Keratinocyte (primary cell): ENCODE results near the gene PGAM5. TPM values are rescaled to one million over a fixed set of nuclear protein-coding genes. Genes with fewer than 3 reads are reported as not detected.

ENCODE experiments used
- DNase-seq: peaks from one replicate; pipeline ENCODE4 v3.0.0-alpha.2; 2011; ENCODE audit warnings: low read depth, missing footprints, low spot score
- FAIRE-seq: peaks from 2 replicates; lab custom pipeline; 2011; peaks lifted over from hg19 to GRCh38; lab: Jason Lieb, UNC
- H2AFZ ChIP-seq: 2 replicates; pipeline ENCODE4 v1.6.0; 2012; ENCODE audit warnings: low read length, control low read depth, inconsistent platforms; ENCODE audit not compliant: control insufficient read depth
- H3K27ac ChIP-seq: 2 replicates; pipeline ENCODE4 v1.5.1; 2011; ENCODE audit warnings: low read length; ENCODE audit not compliant: control insufficient read depth, insufficient read depth
- H3K27me3 ChIP-seq: 3 replicates; pipeline ENCODE4 v1.6.0; 2011; ENCODE audit warnings: low read length; ENCODE audit not compliant: control insufficient read depth, insufficient read depth; ENCODE audit errors: extremely low read depth
- H3K36me3 ChIP-seq, 2 experiments: 2 replicates in 1 of 2; 3 replicates in 1 of 2; pipeline ENCODE4 v1.5.1; 2011; ENCODE audit warnings: low read length in 2 of 2, mild to moderate bottlenecking in 1 of 2; ENCODE audit not compliant: control insufficient read depth in 2 of 2, insufficient read depth in 2 of 2; ENCODE audit errors: extremely low read depth in 1 of 2
- H3K4me1 ChIP-seq: 3 replicates; pipeline ENCODE4 v1.5.1; 2011; ENCODE audit warnings: low read length; ENCODE audit not compliant: control insufficient read depth, insufficient read depth; ENCODE audit errors: extremely low read depth
- H3K4me2 ChIP-seq: 3 replicates; pipeline ENCODE4 v1.6.0; 2011; ENCODE audit warnings: low read depth, low read length; ENCODE audit not compliant: control insufficient read depth, insufficient read depth; ENCODE audit errors: extremely low read depth
- H3K4me3 ChIP-seq, 3 experiments: fragments of 200-600 bp in 1 of 3; sonication (generic) in 1 of 3; 2 replicates in 2 of 3; 3 replicates in 1 of 3; pipeline ENCODE4 v1.5.1; 2011 to 2016; ENCODE audit warnings: low read length in 3 of 3, mild to moderate bottlenecking in 3 of 3, control low read depth in 2 of 3, inconsistent platforms in 1 of 3, low read depth in 1 of 3, mixed read lengths in 1 of 3, mixed run types in 1 of 3, moderate library complexity in 1 of 3; ENCODE audit not compliant: control insufficient read depth in 2 of 3, insufficient read depth in 2 of 3; ENCODE audit errors: extremely low read depth in 1 of 3
- H3K79me2 ChIP-seq: 2 replicates; pipeline ENCODE4 v1.6.0; 2012; ENCODE audit warnings: low read length; ENCODE audit not compliant: control insufficient read depth, insufficient read depth
- H3K9ac ChIP-seq: 3 replicates; pipeline ENCODE4 v1.6.0; 2011; ENCODE audit warnings: low read length; ENCODE audit not compliant: control insufficient read depth, insufficient read depth; ENCODE audit errors: extremely low read depth
- H3K9me1 ChIP-seq: 3 replicates; pipeline ENCODE4 v1.6.0; 2011; ENCODE audit warnings: low read length; ENCODE audit not compliant: control insufficient read depth, insufficient read depth; ENCODE audit errors: extremely low read depth
- H3K9me3 ChIP-seq: 2 replicates; pipeline ENCODE4 v1.5.1; 2012; ENCODE audit warnings: low read depth, low read length; ENCODE audit not compliant: control insufficient read depth
- H4K20me1 ChIP-seq: 3 replicates; pipeline ENCODE4 v1.6.0; 2011; ENCODE audit warnings: low read length; ENCODE audit not compliant: control insufficient read depth, insufficient read depth; ENCODE audit errors: extremely low read depth
- EZH2 ChIP-seq: IDR thresholded peaks from one replicate; pipeline ENCODE4 v1.6.1; 2012; ENCODE audit warnings: inconsistent platforms, mild to moderate bottlenecking, low read length, moderate library complexity
- dilution Hi-C: fragments of 300-500 bp; cut with MboI; formaldehyde crosslinking; loops from one replicate; pipeline ENCODE4 v1.7.0; 2020; ENCODE audit warnings: low sequenced_read_pairs; ENCODE audit not compliant: extremely low pct_ligation_motif_present
- polyA plus RNA-seq, 5 experiments: library from polyadenylated mRNA; depleted of rRNA in 3 of 5; stranded (reverse) in 3 of 5; stranded (forward) in 1 of 5; unstranded in 1 of 5; fragments of >200 nt; gene quantifications; 1 replicate in 1 of 5; 2 replicates in 3 of 5; 3 replicates in 1 of 5; pipeline versions ENCODE4 v1.2.1 to v1.2.3, GENCODE V29; 2011 to 2012; ENCODE audit warnings: missing spikeins in 2 of 5, low read depth in 1 of 5, low replicate concordance in 1 of 5
- TF ChIP-seq, protein P1 (sequence below), 3 experiments: IDR thresholded peaks in 1 of 3; conservative IDR thresholded peaks in 1 of 3; optimal IDR thresholded peaks in 1 of 3; 2 replicates in 2 of 3; 3 replicates in 1 of 3; pipeline versions ENCODE3 to v1.5.1; 2011; ENCODE audit warnings: low read length in 3 of 3, mild to moderate bottlenecking in 3 of 3, moderate library complexity in 2 of 3, control low read depth in 1 of 3, inconsistent platforms in 1 of 3; ENCODE audit not compliant: insufficient read depth in 2 of 3; ENCODE audit errors: extremely low read depth in 1 of 3

The PGAM5 gene
- polyA plus RNA-seq, 1 donor (not counting 4 experiments of a cell fraction or from before 2014, with no cell fraction given): 31.5 TPM

DNA sequence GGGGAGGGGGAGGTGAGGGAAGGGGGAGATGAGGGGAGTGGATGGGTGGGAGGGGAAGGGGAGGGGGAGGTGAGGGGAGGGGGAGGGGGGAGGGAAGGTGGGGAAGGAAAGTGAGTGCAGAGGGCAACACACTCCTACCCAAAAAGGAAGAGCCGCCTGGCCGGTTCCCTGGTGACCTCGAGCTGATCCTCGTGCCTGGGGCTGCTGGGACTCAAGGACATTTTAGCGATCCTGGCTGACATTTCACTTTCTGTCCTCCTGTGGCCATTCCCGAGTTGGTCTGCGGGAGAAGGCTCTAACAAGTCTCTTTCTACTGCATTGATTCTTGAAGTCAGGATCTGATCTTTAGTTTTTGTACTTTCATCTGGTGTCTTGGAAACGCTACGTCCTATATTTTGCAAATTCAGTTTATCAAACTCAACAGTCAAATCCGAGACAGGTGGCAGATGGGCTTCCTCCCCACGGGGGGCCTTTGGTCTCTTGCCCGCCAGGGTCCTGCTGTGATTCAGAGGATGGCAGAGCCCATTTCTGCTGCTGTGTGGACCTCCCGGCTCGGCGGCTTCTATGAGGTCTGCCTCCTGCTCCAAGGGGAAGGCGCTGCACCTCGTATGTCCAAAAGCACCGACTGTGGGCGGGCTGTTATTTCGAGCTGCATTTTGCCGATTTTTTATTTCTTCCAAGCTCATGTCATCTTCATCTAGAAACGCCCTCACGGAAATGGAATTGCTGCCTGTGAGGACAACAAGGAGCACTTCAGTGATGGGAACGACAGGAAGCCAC, 19.1 kb downstream of the PGAM5 start:
- Histone ChIP-seq H3K4me1 (no peaks in the 10 kb centered on the region), H3K9ac (no peak overlapping the region), H3K36me3 (peaks cover 49 to 67% of the 10 kb centered on the region in 2 experiments), H3K27ac (no peak overlapping the region), H3K4me2 (no peak overlapping the region), H3K9me3 (no peaks in the 10 kb centered on the region), H3K4me3 (no peak overlapping the region), H2AFZ (no peak overlapping the region), H3K79me2 (peaks cover 26% of the 10 kb centered on the region), H3K27me3 (no peaks in the 10 kb centered on the region), H3K9me1 (no peaks in the 10 kb centered on the region), H4K20me1 (peaks cover 14% of the 10 kb centered on the region)
- TF ChIP-seq, protein P1, sequence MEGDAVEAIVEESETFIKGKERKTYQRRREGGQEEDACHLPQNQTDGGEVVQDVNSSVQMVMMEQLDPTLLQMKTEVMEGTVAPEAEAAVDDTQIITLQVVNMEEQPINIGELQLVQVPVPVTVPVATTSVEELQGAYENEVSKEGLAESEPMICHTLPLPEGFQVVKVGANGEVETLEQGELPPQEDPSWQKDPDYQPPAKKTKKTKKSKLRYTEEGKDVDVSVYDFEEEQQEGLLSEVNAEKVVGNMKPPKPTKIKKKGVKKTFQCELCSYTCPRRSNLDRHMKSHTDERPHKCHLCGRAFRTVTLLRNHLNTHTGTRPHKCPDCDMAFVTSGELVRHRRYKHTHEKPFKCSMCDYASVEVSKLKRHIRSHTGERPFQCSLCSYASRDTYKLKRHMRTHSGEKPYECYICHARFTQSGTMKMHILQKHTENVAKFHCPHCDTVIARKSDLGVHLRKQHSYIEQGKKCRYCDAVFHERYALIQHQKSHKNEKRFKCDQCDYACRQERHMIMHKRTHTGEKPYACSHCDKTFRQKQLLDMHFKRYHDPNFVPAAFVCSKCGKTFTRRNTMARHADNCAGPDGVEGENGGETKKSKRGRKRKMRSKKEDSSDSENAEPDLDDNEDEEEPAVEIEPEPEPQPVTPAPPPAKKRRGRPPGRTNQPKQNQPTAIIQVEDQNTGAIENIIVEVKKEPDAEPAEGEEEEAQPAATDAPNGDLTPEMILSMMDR (optimal IDR thresholded peaks at IDR 0.05 in 1 of 3, IDR thresholded peaks at IDR 0.05 in 1 of 3, conservative IDR thresholded peaks at IDR 0.05 in 1 of 3; ENCODE audit: extremely low read depth in 1 of 3, insufficient read depth in 2 of 3, low read length in 3 of 3): no peak
- TF ChIP-seq EZH2: no peak
- FAIRE-seq (no peak), DNase-seq (no peak)
- dilution Hi-C loops: no loop called here

DNA sequence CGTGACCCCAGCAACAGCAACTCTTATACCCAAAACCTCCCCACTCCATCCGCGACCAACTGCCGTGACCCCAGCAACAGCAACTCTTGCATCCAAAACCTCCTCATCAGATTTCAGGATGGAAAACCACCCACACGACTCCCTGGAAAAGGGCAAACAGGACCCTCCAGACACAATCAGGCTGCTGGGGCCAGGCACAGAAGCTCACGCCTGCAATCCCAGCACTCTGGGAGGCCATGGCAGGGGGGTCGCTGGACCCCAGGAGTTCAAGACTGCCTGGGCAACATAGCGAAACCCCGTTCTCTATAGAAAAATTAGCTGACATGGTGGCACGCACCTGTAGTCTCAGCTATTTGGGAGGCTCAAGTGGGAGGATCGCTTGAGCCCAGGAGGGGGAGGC, 19.7 kb downstream of the PGAM5 start:
- Histone ChIP-seq H3K4me3 (no peak overlapping the region), H3K9me3 (no peaks in the 10 kb centered on the region), H3K27ac (no peak overlapping the region), H3K9me1 (no peaks in the 10 kb centered on the region), H3K27me3 (no peaks in the 10 kb centered on the region), H3K4me2 (no peak overlapping the region), H3K36me3 (peaks cover 50 to 65% of the 10 kb centered on the region in 2 experiments), H2AFZ (no peak overlapping the region), H3K79me2 (peaks cover 20% of the 10 kb centered on the region), H4K20me1 (peaks cover 16% of the 10 kb centered on the region), H3K9ac (no peak overlapping the region), H3K4me1 (no peaks in the 10 kb centered on the region)
- dilution Hi-C loops: no loop called here
- DNase-seq: no peak
- TF ChIP-seq, protein P1 (optimal IDR thresholded peaks at IDR 0.05 in 1 of 3, IDR thresholded peaks at IDR 0.05 in 1 of 3, conservative IDR thresholded peaks at IDR 0.05 in 1 of 3; ENCODE audit: extremely low read depth in 1 of 3, insufficient read depth in 2 of 3, low read length in 3 of 3): no peak
- TF ChIP-seq EZH2: no peak
- FAIRE-seq: no peak
